Left lung (tissue), 10 donors: ENCODE results near the gene MYG1. TPM values are rescaled to one million over a fixed set of nuclear protein-coding genes. Genes with fewer than 3 reads are reported as not detected.
A peak's percentile ranks its signal among the peaks of the same experiment; 100 is the strongest.

Experiments used
- ATAC-seq: fragments of 200-7000 bp; cut with Tn5 transposase; one replicate; pipeline ENCODE4 v1.9.1; 2020; ENCODE audit warnings: moderate library complexity
- DNase-seq, 4 donors: peaks; one replicate each; pipeline ENCODE4 v3.0.0-alpha.2; 2013 to 2020
- H3K27ac ChIP-seq, 2 donors: fragments of 200-600 bp; sonication (generic) in 1 of 2; one replicate each; pipeline versions ENCODE4 v1.5.0 to v1.8.0; 2020 to 2021
- H3K27me3 ChIP-seq, 2 donors: fragments of 200-600 bp; sonication (generic) in 1 of 2; one replicate each; pipeline versions ENCODE4 v1.5.0 to v1.8.0; 2020 to 2021
- H3K36me3 ChIP-seq, 2 donors: fragments of 200-600 bp; sonication (generic) in 1 of 2; one replicate each; pipeline versions ENCODE4 v1.5.0 to v1.8.0; 2020 to 2021
- H3K4me1 ChIP-seq, 2 donors: fragments of 200-600 bp; one replicate each; pipeline ENCODE4 v1.8.0; 2021
- H3K4me3 ChIP-seq, 2 donors: fragments of 200-600 bp; sonication (generic) in 1 of 2; one replicate each; pipeline versions ENCODE4 v1.5.0 to v1.8.0; 2020 to 2021; ENCODE audit warnings: mild to moderate bottlenecking in 1 of 2
- H3K9me3 ChIP-seq, 2 donors: fragments of 200-600 bp; sonication (generic) in 1 of 2; one replicate each; pipeline versions ENCODE4 v1.5.0 to v1.8.0; 2020 to 2021
- intact Hi-C, 2 donors: fragments of 100-400 bp; cut with DNase I; formaldehyde crosslinking; loops; one replicate each; pipeline versions ENCODE4 v1.11.2 to v1.14.2; 2022
- polyA plus RNA-seq, 6 donors: library from polyadenylated mRNA; unstranded; fragments of 120-200 nt; gene quantifications; one replicate each; pipeline ENCODE4 v1.2.1, GENCODE V29; 2013; ENCODE audit not compliant: insufficient read length in 6 of 6
- total RNA-seq, 2 donors: library from RNA; stranded (reverse); fragmentation: NEBNext Ultra II Directional; extraction: Animal tissue kit (Norgen Biotek cat#: 25700); gene quantifications; one replicate each; pipeline ENCODE4 v1.2.1, GENCODE V29; 2021
- TF ChIP-seq, protein P1 (sequence below), 2 donors: fragments of 200-600 bp; sonication (generic) in 1 of 2; IDR thresholded peaks; one replicate each; pipeline versions ENCODE4 v1.5.0 to v1.8.0; 2021; ENCODE audit warnings: antibody characterized with exemption in 2 of 2
- donor health status: DM: no; HTN: yes; CAD: no.
- donor health status: DM: no; HTN: no; CAD: no.

The MYG1 gene
- total and polyA plus RNA-seq, 8 donors = 27.7 to 51.0 (median 46.7) TPM

DNA sequence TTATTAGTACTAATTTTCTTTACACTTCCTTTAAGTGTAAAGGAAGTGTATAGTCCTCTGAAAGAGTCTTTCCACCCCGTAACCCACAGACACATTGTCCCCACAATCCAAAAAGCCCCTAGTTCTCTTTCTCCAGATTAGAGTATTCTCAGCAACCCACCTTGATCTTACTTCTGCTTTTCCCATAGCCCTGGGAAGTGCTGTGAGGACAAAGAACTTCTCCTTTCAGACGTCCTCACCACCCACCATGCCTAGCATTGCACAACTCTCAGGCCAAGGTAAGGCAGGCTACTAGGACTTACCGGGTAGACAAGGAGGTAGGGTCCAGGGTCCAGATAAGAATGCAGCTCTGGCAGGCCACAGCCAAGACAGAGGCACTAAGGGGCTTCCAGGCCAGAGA lies 14.5 kb downstream of the MYG1 start:
- Histone ChIP-seq H3K4me3 (no peak overlapping the region), H3K9me3 (no peaks in the 10 kb centered on the region), H3K4me1 (peaks cover 0 to 4% of the 10 kb centered on the region in 2 donors), H3K27ac (no peak overlapping the region), H3K27me3 (no peaks in the 10 kb centered on the region), H3K36me3 (peaks cover 0 to 87% of the 10 kb centered on the region in 2 donors)
- no peak for ATAC-seq
- DNase-seq = no peak
- intact Hi-C loops = no loop called here
- TF ChIP-seq, protein P1, sequence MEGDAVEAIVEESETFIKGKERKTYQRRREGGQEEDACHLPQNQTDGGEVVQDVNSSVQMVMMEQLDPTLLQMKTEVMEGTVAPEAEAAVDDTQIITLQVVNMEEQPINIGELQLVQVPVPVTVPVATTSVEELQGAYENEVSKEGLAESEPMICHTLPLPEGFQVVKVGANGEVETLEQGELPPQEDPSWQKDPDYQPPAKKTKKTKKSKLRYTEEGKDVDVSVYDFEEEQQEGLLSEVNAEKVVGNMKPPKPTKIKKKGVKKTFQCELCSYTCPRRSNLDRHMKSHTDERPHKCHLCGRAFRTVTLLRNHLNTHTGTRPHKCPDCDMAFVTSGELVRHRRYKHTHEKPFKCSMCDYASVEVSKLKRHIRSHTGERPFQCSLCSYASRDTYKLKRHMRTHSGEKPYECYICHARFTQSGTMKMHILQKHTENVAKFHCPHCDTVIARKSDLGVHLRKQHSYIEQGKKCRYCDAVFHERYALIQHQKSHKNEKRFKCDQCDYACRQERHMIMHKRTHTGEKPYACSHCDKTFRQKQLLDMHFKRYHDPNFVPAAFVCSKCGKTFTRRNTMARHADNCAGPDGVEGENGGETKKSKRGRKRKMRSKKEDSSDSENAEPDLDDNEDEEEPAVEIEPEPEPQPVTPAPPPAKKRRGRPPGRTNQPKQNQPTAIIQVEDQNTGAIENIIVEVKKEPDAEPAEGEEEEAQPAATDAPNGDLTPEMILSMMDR (IDR thresholded peaks at IDR 0.05) = no peak

DNA sequence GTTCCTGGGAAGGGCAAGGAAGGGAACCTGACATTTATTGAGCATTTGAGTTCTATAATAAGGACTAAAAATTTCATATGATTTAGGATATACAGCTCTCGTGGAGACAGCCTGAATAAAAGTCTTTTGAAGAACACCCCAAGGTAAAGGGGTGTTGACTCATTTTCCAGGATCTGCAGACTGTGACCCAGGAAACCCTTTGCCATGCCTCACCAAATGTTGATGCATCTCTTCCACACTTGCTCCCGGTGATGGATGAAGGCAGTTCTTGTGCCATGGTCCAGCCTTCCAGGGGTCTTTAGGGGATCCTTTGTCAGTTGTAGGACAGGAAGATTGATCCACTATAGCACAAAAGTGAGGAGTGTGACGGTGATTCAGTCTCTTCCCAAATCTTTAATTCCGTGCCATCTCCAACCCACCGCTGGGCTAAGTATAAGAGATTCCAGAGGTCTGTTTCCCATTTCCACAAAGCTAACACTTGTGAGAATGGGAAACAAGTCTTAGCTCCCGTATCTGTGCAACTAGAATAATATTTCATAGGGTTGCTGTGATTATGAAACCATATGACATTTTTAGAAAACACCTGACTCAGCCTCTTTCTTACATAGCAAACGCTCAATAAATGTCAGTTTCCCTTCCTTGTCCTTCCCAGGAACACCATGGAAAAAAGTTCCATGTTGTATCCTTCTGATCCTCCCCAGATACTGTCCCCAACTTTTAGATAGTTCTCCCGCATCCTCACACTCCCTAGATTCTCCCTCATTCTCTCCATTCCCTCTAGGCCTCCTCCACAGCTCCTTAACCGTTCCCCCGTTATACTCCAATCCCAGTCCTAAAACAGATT lies 21.1 kb downstream of the MYG1 start:
- Histone ChIP-seq H3K27me3 (peaks cover 0 to 4% of the 10 kb centered on the region in 2 donors), H3K27ac (peak overlapping the region; percentile 91 to 97), H3K4me1 (peaks cover 17 to 40% of the 10 kb centered on the region in 2 donors), H3K36me3 (peaks cover 0 to 36% of the 10 kb centered on the region in 2 donors), H3K4me3 (peak overlapping the region; percentile 55 to 65), H3K9me3 (no peaks in the 10 kb centered on the region)
- TF ChIP-seq, protein P1 (IDR thresholded peaks at IDR 0.05) = no peak
- ATAC-seq (no peak), DNase-seq (no peak)
- intact Hi-C loops = loop anchor here in 1 of 2 donors (10.0 kb wide), 1 partner anchor 184 kb away; the partner anchor contains the start of genes NPFF and TARBP2

DNA sequence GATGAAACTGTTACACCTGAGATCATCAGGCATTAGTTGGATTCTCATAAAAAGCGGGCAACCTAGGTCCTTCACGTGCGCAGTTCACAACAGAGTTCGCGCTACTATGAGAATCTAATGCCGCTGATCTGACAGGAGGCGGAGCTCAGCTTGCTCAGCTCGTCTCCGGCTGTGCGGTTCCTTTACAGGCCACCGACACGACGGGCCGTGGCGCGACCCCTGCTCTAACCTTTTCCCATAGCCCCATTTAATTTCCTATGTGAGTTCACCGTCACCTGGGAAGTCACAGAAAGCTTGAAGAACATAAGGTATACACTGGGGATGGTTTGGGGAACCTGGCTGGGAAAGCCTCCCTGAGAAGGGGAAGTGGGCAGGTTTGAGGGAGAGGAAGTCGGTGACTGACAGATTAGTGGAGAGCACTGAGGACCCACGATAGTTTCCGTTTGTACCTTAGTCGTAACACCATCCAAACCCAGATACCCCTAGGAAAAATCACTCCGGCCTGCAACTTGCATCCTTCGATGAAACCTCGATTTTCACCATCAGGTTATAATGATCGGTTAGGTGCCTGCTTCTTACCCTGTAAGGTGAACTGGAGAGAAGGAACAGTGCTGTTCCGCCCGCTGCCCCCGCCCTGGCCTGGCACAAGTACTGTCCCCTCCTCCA lies 24.8 kb downstream of the MYG1 start:
- ATAC-seq (no peak), DNase-seq (peak in 2 of 4 donors; percentile 36 to 49)
- H3K9me3 ChIP-seq = no peaks in the 10 kb centered on the region
- intact Hi-C loops = loop anchor here in 1 of 2 donors (10.0 kb wide), 1 partner anchor 181 kb away; the partner anchor contains the start of genes NPFF and TARBP2
- TF ChIP-seq, protein P1 (IDR thresholded peaks at IDR 0.05) = no peak
- peak overlapping the region; percentile 54 to 73 for H3K4me3 ChIP-seq
- peaks cover 17 to 48% of the 10 kb centered on the region in 2 donors for H3K4me1 ChIP-seq
- peaks cover 0 to 5% of the 10 kb centered on the region in 2 donors for H3K36me3 ChIP-seq
- H3K27me3 ChIP-seq = peaks cover 0 to 38% of the 10 kb centered on the region in 2 donors
- H3K27ac ChIP-seq = peak overlapping the region; percentile 89 to 90

DNA sequence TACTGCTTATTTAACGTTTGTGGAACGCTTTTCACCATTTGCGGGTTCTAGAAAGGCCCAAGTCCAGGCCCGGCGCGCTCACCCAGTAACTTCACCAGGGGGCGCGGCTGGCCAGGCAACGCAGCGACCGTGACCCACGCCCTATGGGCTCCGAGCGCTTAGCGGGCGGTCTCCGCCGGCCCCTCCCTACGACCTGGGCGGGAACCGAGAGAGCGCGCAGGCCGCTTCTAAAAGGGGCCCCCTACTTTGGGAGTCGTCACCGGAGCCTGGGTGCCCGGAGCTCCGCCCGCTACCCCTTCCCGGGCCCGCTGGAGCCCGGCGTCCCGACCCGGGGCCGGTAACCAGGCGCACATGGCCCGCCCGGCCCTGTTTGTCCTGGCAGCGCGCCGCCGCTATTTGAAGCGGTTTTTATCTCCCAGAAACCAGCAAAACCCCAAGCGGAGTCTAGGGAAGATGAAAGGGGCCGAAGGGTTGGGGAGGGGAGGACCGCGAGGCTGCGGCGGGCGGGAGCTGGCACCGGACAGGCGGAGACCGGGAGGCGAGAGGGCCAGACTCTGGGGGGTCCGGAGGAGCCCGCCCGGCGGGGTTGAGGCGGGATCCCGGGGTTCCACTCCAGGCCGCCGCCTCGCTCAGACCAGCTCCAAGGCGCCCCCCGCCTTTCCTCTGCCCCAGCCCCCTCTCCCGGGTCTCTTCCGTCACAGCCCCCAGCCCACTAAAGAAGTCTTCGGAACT lies 25.4 kb downstream of the MYG1 start:
- intact Hi-C loops = loop anchor here in 1 of 2 donors (10.0 kb wide), 1 partner anchor 180 kb away; the partner anchor contains the start of genes NPFF and TARBP2
- ATAC-seq (peak; percentile 85), DNase-seq (peak; percentile 89 to 98 (median 94))
- no peaks in the 10 kb centered on the region for H3K9me3 ChIP-seq
- TF ChIP-seq, protein P1 (IDR thresholded peaks at IDR 0.05) = peak; percentile 71 to 81
- H3K4me3 ChIP-seq = peak overlapping the region; percentile 54 to 73
- peak overlapping the region; percentile 89 to 90 for H3K27ac ChIP-seq
- no peaks in the 10 kb centered on the region for H3K36me3 ChIP-seq
- H3K4me1 ChIP-seq = peaks cover 17 to 47% of the 10 kb centered on the region in 2 donors
- peaks cover 0 to 39% of the 10 kb centered on the region in 2 donors for H3K27me3 ChIP-seq
